Naive thymus-derived CD8-positive, alpha-beta T cell (primary cell): ENCODE results near the gene NANS. TPM values are rescaled to one million over a fixed set of nuclear protein-coding genes. Genes with fewer than 3 reads are reported as not detected.

Experiments
- ATAC-seq, 2 donors: fragments of 150-1000 bp; cut with Tn5 transposase in 1 of 2; sonication (Bioruptor Pico), chemical (Tn5 transposase) in 1 of 2; 1 replicate in 1 of 2; 2 replicates in 1 of 2; pipeline ENCODE4 v1.10.0; 2021; ENCODE audit warnings: mild to moderate bottlenecking in 2 of 2, moderate library complexity in 2 of 2
- POLR2A ChIA-PET: fragments of 350-600 bp; sonication (Branson Sonifier 250); formaldehyde crosslinking; loops from one replicate; lab custom pipeline; 2021; ENCODE audit warnings: antibody characterized with exemption; lab: Charles Lee
- DNase-seq, 10 donors: peaks; one replicate each; pipeline versions ENCODE4 v3.0.0 to v3.0.0-alpha.2; 2020 to 2022
- H3K27ac Mint-ChIP-seq, 10 donors: one replicate each; pipeline ENCODE4 v1.8.0; 2020 to 2022; ENCODE audit warnings: mild to moderate bottlenecking in 10 of 10, mixed read lengths in 10 of 10, moderate library complexity in 4 of 10, inconsistent platforms in 1 of 10
- H3K27me3 Mint-ChIP-seq, 5 donors: one replicate each; pipeline ENCODE4 v1.8.0; 2021 to 2022; ENCODE audit warnings: mixed read lengths in 5 of 5
- H3K36me3 Mint-ChIP-seq, 3 donors: one replicate each; pipeline ENCODE4 v1.8.0; 2020 to 2022; ENCODE audit warnings: mixed read lengths in 3 of 3, mild to moderate bottlenecking in 2 of 3, inconsistent platforms in 1 of 3
- H3K4me1 Mint-ChIP-seq, 4 donors: one replicate each; pipeline ENCODE4 v1.8.0; 2021 to 2022; ENCODE audit warnings: mixed read lengths in 4 of 4
- H3K4me3 Mint-ChIP-seq, 10 donors: one replicate each; pipeline ENCODE4 v1.8.0; 2020 to 2022; ENCODE audit warnings: mild to moderate bottlenecking in 10 of 10, mixed read lengths in 10 of 10, moderate library complexity in 6 of 10, inconsistent platforms in 1 of 10
- H3K9me3 Mint-ChIP-seq, 9 donors: one replicate each; pipeline ENCODE4 v1.8.0; 2020 to 2022; ENCODE audit warnings: mixed read lengths in 9 of 9, mild to moderate bottlenecking in 3 of 9, inconsistent platforms in 1 of 9, moderate library complexity in 1 of 9
- polyA plus RNA-seq, 3 donors: library from polyadenylated mRNA; unstranded; fragments of 300-500 nt; fragmentation: Illumina TruSeq; gene quantifications; one replicate each; pipeline ENCODE4 v1.2.3, GENCODE V29; 2021
- total RNA-seq, 8 experiments: library from RNA in 2 of 8; stranded (reverse) in 2 of 8; gene quantifications; one replicate each; pipeline ENCODE4 v1.2.3 and lab custom pipeline; 2021 to 2026

NANS gene
- total and polyA plus RNA-seq, 5 experiments from 2014 or later, result 15.0 to 32.4 (median 28.9) TPM

- DNase-seq (peak in 7 of 10 donors; percentile 34 to 73 (median 50)), ATAC-seq (peak in 1 of 2 donors; percentile 86)
- Mint-ChIP-seq H3K4me1 (peaks cover 32 to 67% (median 50%) of the 10 kb centered on the region in 4 donors), H3K27ac (peak overlapping the region in 9 of 10 donors; percentile 86 to 97 (median 94)), H3K9me3 (no peaks in the 10 kb centered on the region), H3K27me3 (no peaks in the 10 kb centered on the region), H3K36me3 (peaks cover 0 to 77% (median 36%) of the 10 kb centered on the region in 3 donors), H3K4me3 (peak overlapping the region in 9 of 10 donors; percentile 16 to 77 (median 65))
- POLR2A ChIA-PET, result interaction anchor here (0.7 to 1.5 kb wide), 3 partner anchors 12 to 99 kb away, joined by 3 read pairs; partner anchors contain the start of gene CORO2A
Measured at GRCh38 chr9:98092613-98092931, 36.0 kb downstream of the NANS start.

GRCh38 chr9:98094316-98094715, 37.8 kb downstream of the NANS start:
- POLR2A ChIA-PET, result interaction anchor here (1.0 to 11.9 kb wide), 5 partner anchors 8 to 162 kb away, joined by 3 to 238 read pairs (median 4); partner anchors contain the start of gene TRIM14
- peak overlapping the region in 9 of 10 donors; percentile 7 to 95 (median 67) for H3K27ac Mint-ChIP-seq
- H3K27me3 Mint-ChIP-seq, result no peaks in the 10 kb centered on the region
- H3K36me3 Mint-ChIP-seq, result peaks cover 0 to 79% (median 42%) of the 10 kb centered on the region in 3 donors
- peaks cover 33 to 84% (median 58%) of the 10 kb centered on the region in 4 donors for H3K4me1 Mint-ChIP-seq
- H3K9me3 Mint-ChIP-seq, result no peaks in the 10 kb centered on the region
- H3K4me3 Mint-ChIP-seq, result peak overlapping the region in 4 of 10 donors; percentile 3 to 59 (median 26)
- no peak for ATAC-seq
- no peak for DNase-seq

- POLR2A ChIA-PET, result interaction anchor here (0.7 to 11.9 kb wide), 2 partner anchors 24 to 389 kb away, joined by 3 to 238 read pairs; partner anchors contain the start of gene TRIM14
- peaks cover 34 to 84% (median 58%) of the 10 kb centered on the region in 4 donors for H3K4me1 Mint-ChIP-seq
- DNase-seq, result no peak
- no peak for ATAC-seq
- H3K27me3 Mint-ChIP-seq, result no peaks in the 10 kb centered on the region
- peak overlapping the region in 5 of 10 donors; percentile 21 to 95 (median 67) for H3K27ac Mint-ChIP-seq
- peak overlapping the region in 1 of 10 donors; percentile 59 for H3K4me3 Mint-ChIP-seq
- H3K36me3 Mint-ChIP-seq, result peaks cover 0 to 75% (median 41%) of the 10 kb centered on the region in 3 donors
- no peaks in the 10 kb centered on the region for H3K9me3 Mint-ChIP-seq
Measured at GRCh38 chr9:98094851-98095250, 38.3 kb downstream of the NANS start.

GRCh38 chr9:98095401-98095800, 38.9 kb downstream of the NANS start:
- H3K4me1 Mint-ChIP-seq, result peaks cover 33 to 85% (median 59%) of the 10 kb centered on the region in 4 donors
- no peaks in the 10 kb centered on the region for H3K27me3 Mint-ChIP-seq
- peak overlapping the region in 1 of 10 donors; percentile 11 for H3K4me3 Mint-ChIP-seq
- no peak for DNase-seq
- H3K36me3 Mint-ChIP-seq, result peaks cover 0 to 72% (median 42%) of the 10 kb centered on the region in 3 donors
- H3K9me3 Mint-ChIP-seq, result no peaks in the 10 kb centered on the region
- peak overlapping the region in 7 of 10 donors; percentile 25 to 86 (median 51) for H3K27ac Mint-ChIP-seq
- ATAC-seq, result no peak
- POLR2A ChIA-PET, result interaction anchor here (0.7 to 11.9 kb wide), 2 partner anchors 24 to 390 kb away, joined by 3 to 238 read pairs; partner anchors contain the start of gene TRIM14

DNA sequence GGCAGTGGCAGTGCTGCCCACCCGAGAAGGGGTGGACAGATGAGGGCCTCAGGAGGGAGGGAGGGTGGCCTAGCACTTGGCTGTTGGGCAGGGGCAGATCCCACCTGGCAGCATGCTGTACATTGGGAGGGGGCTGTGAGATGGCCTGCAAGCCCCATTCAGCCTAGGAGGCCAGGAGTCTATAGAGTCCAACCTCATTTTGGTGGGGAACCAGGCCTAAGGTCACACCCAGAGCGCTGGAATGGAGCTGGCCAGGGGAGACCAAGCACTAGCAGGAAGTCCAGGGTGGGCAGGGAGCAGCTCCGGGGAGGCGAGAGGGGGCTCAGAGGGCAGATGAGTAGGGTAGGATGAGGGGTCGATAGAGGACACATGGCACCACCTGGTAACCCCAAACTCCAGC, 39.6 kb downstream of the NANS start:
- POLR2A ChIA-PET, result interaction anchor here (11.9 kb wide), 1 partner anchor 23 kb away, joined by 238 read pairs; the partner anchor contains the start of gene TRIM14
- H3K36me3 Mint-ChIP-seq, result peaks cover 0 to 65% (median 42%) of the 10 kb centered on the region in 3 donors
- peak overlapping the region in 1 of 10 donors; percentile 29 for H3K4me3 Mint-ChIP-seq
- H3K27me3 Mint-ChIP-seq, result no peaks in the 10 kb centered on the region
- ATAC-seq (no peak), DNase-seq (no peak)
- H3K4me1 Mint-ChIP-seq, result peaks cover 33 to 84% (median 62%) of the 10 kb centered on the region in 4 donors
- peak overlapping the region; percentile 14 to 99 (median 80) for H3K27ac Mint-ChIP-seq
- H3K9me3 Mint-ChIP-seq, result no peaks in the 10 kb centered on the region

DNA sequence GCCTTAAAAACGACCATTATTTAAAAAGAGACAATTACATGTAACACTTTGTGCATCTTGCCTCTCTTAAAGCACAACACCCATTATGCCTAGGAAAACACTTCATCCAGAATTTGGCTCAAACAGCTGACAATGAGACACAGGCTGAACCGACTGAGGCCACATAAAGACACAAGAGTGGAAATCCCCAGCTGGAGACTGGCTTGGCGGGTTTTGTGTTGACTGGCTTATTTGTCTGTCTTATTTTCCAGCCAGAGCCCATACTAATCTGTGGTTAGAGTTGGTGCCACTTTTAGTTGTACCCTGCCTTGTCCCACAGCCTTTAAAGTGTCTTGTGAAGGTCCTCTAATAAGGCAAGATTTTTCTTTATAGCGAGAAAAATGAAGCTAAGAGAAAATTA, 41.3 kb downstream of the NANS start:
- peak overlapping the region; percentile 51 to 99 (median 80) for H3K27ac Mint-ChIP-seq
- H3K4me3 Mint-ChIP-seq, result peak overlapping the region in 3 of 10 donors; percentile 18 to 36 (median 19)
- peaks cover 0 to 52% (median 40%) of the 10 kb centered on the region in 3 donors for H3K36me3 Mint-ChIP-seq
- H3K4me1 Mint-ChIP-seq, result peaks cover 33 to 89% (median 74%) of the 10 kb centered on the region in 4 donors
- no peak for ATAC-seq
- no peaks in the 10 kb centered on the region for H3K9me3 Mint-ChIP-seq
- POLR2A ChIA-PET, result interaction anchor here (0.8 to 11.9 kb wide), 5 partner anchors 10 to 158 kb away, joined by 3 to 238 read pairs (median 5); partner anchors contain the start of genes TBC1D2 and TRIM14
- H3K27me3 Mint-ChIP-seq, result no peaks in the 10 kb centered on the region
- DNase-seq, result peak in 1 of 10 donors; percentile 24

- peaks cover 30 to 89% (median 75%) of the 10 kb centered on the region in 4 donors for H3K4me1 Mint-ChIP-seq
- ATAC-seq (no peak), DNase-seq (no peak)
- peak overlapping the region; percentile 88 to 99 (median 96) for H3K27ac Mint-ChIP-seq
- H3K36me3 Mint-ChIP-seq, result peaks cover 0 to 49% (median 37%) of the 10 kb centered on the region in 3 donors
- H3K4me3 Mint-ChIP-seq, result peak overlapping the region in 5 of 10 donors; percentile 60 to 74 (median 69)
- POLR2A ChIA-PET, result interaction anchor here (11.9 kb wide), 1 partner anchor 20 kb away, joined by 238 read pairs; the partner anchor contains the start of gene TRIM14
- no peaks in the 10 kb centered on the region for H3K27me3 Mint-ChIP-seq
- no peaks in the 10 kb centered on the region for H3K9me3 Mint-ChIP-seq
Measured at GRCh38 chr9:98099346-98099745, 42.8 kb downstream of the NANS start.

GRCh38 chr9:98099898-98100297, 43.4 kb downstream of the NANS start:
- POLR2A ChIA-PET, result interaction anchor here (0.9 to 11.9 kb wide), 4 partner anchors 19 to 178 kb away, joined by 3 to 238 read pairs (median 48); partner anchors contain the start of genes TBC1D2, TRIM14 and TRMO
- DNase-seq, result peak in 1 of 10 donors; percentile 18
- ATAC-seq, result no peak

DNA sequence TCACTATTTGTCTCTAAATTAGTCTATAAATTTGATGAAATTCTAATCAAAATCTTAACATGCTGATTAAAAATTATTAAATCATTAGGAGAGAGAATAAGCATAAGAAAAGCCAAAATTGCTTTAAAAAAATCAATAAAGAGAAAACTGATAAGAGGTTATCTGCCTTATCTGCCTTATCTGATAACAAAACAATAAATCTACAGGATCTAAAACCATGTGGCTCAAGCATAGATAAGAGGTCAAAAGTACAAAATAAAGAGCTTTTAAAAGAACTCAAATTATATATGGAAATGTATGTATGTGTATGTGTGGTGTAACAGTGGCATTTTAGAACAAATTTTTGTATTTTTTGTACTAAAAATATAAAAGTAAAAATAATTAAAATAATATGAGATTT, 43.9 kb downstream of the NANS start:
- Mint-ChIP-seq H3K9me3 (no peaks in the 10 kb centered on the region), H3K27ac (peak overlapping the region; percentile 88 to 99 (median 96)), H3K4me1 (peaks cover 33 to 92% (median 80%) of the 10 kb centered on the region in 4 donors), H3K27me3 (no peaks in the 10 kb centered on the region), H3K4me3 (peak overlapping the region in 7 of 10 donors; percentile 60 to 78 (median 69)), H3K36me3 (peaks cover 0 to 43% (median 31%) of the 10 kb centered on the region in 3 donors)
- POLR2A ChIA-PET, result interaction anchor here (0.6 to 11.9 kb wide), 5 partner anchors 19 to 658 kb away, joined by 3 to 238 read pairs (median 26); partner anchors contain the start of genes TBC1D2, TRIM14 and TRMO
- DNase-seq, result no peak
- ATAC-seq, result no peak

More at GRCh38 chr9:98099898-98100297, 43.4 kb downstream of the NANS start:
- no peaks in the 10 kb centered on the region for H3K9me3 Mint-ChIP-seq
- peak overlapping the region in 9 of 10 donors; percentile 54 to 78 (median 68) for H3K4me3 Mint-ChIP-seq
- no peaks in the 10 kb centered on the region for H3K27me3 Mint-ChIP-seq
- peaks cover 0 to 48% (median 34%) of the 10 kb centered on the region in 3 donors for H3K36me3 Mint-ChIP-seq
- peak overlapping the region; percentile 88 to 99 (median 96) for H3K27ac Mint-ChIP-seq
- peaks cover 33 to 89% (median 76%) of the 10 kb centered on the region in 4 donors for H3K4me1 Mint-ChIP-seq

DNA sequence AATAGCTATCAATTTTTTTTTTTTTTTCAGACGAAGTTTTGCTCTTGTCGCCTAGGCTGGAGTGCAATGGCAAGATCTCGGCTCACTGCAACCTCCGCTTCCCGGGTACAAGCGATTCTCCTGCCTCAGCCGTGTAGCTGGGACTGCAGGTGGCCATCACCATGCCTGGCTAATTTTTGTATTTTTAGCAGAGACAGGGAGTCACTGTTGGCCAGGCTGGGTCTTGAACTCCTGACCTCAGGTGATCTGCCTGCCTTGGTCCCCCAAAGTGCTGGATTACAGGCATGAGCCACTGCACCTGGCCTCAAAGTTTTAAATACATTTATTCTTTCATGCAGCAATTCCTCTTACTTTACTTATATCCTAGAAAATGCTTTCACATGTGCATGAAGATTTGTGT, 44.9 kb downstream of the NANS start:
- Mint-ChIP-seq H3K9me3 (no peaks in the 10 kb centered on the region), H3K27ac (peak overlapping the region; percentile 88 to 99 (median 96)), H3K27me3 (no peaks in the 10 kb centered on the region), H3K4me3 (peak overlapping the region; percentile 39 to 80 (median 72)), H3K4me1 (peaks cover 38 to 93% (median 84%) of the 10 kb centered on the region in 4 donors), H3K36me3 (peaks cover 0 to 42% (median 30%) of the 10 kb centered on the region in 3 donors)
- DNase-seq (no peak), ATAC-seq (no peak)
- POLR2A ChIA-PET, result interaction anchor here (0.6 to 11.9 kb wide), 18 partner anchors 10 to 1088 kb away, joined by 3 to 238 read pairs (median 4); partner anchors contain the start of genes ANP32B, CORO2A, NANS and TBC1D2

GRCh38 chr9:98101868-98102273, 45.3 kb downstream of the NANS start:
- DNase-seq (peak; percentile 59 to 94 (median 80)), ATAC-seq (peak; percentile 96 to 98)
- Mint-ChIP-seq H3K27me3 (no peaks in the 10 kb centered on the region), H3K4me3 (peak overlapping the region; percentile 60 to 86 (median 74)), H3K9me3 (no peaks in the 10 kb centered on the region), H3K36me3 (peaks cover 0 to 40% (median 25%) of the 10 kb centered on the region in 3 donors), H3K4me1 (peaks cover 38 to 93% (median 84%) of the 10 kb centered on the region in 4 donors), H3K27ac (peak overlapping the region; percentile 88 to 99 (median 96))
- POLR2A ChIA-PET, result interaction anchor here (0.6 to 11.9 kb wide), 22 partner anchors 8 to 1088 kb away, joined by 3 to 238 read pairs (median 4); partner anchors contain the start of genes ANP32B, CORO2A, NANS and TBC1D2

GRCh38 chr9:98104445-98104881, 47.9 kb downstream of the NANS start:
- Mint-ChIP-seq H3K36me3 (peaks cover 0 to 34% (median 12%) of the 10 kb centered on the region in 3 donors), H3K27ac (peak overlapping the region; percentile 92 to 99 (median 97)), H3K27me3 (no peaks in the 10 kb centered on the region), H3K4me3 (peak overlapping the region; percentile 16 to 79 (median 74)), H3K4me1 (peaks cover 36 to 96% (median 91%) of the 10 kb centered on the region in 4 donors), H3K9me3 (no peaks in the 10 kb centered on the region)
- POLR2A ChIA-PET, result interaction anchor here (0.5 to 11.9 kb wide), 6 partner anchors 10 to 1800 kb away, joined by 3 to 238 read pairs (median 13); partner anchors contain the start of genes CORO2A, TBC1D2 and TRIM14
- ATAC-seq (no peak), DNase-seq (peak in 1 of 10 donors; percentile 17)
